IPS-11a (cell line): ENCODE results near the gene CRIP2.

Source experiments
- H3K4me3 ChIP-seq: one replicate; pipeline ENCODE4 v1.5.1; 2013; ENCODE audit warnings: low read depth, low read length, control low read depth

CRIP2 gene

GRCh38 chr14:105442834-105443233 lies 31.8 kb upstream of the CRIP2 start:
- H3K4me3 ChIP-seq = no peak overlapping the region

DNA sequence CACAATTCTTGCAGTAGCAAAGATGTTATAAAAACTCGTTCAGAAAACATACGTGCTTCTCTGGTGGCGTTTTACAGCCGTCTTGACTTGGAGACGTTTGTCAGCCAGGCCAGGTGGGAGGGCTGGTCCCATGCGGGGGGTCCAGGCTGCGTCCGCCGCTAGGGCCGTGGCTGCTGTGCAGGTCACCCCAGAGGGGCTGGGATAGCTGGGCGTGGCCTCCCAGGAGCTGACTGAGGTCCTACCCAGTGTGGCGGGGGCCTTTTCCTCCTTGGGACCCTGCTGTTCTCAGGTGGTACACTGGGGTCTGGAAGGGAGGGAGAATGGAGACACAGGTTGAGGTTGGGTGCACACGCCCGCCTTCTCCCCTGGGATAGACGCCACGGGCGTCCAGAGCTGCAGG lies 29.8 kb upstream of the CRIP2 start:
- H3K4me3 ChIP-seq = no peak overlapping the region

DNA sequence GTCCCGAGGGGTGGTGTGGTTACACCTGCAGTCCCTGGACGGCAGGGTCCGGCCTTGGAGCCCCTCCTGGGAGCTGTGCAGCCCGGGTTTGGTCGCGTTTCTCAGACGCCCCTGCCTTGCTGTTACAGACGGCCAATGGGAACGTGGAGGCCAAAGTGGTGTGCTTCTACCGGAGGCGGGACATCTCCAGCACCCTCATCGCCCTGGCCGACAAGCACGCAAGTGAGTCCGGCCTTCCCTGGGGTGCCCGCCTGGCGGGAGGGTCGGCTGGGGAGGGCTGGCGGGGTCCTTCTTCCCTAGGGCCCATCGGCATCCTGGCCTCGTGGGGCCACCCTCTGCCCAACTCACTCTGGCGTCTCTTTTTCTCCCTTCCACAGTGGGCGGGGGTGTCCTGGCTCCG lies 29.3 kb upstream of the CRIP2 start:
- H3K4me3 ChIP-seq = no peak overlapping the region

DNA sequence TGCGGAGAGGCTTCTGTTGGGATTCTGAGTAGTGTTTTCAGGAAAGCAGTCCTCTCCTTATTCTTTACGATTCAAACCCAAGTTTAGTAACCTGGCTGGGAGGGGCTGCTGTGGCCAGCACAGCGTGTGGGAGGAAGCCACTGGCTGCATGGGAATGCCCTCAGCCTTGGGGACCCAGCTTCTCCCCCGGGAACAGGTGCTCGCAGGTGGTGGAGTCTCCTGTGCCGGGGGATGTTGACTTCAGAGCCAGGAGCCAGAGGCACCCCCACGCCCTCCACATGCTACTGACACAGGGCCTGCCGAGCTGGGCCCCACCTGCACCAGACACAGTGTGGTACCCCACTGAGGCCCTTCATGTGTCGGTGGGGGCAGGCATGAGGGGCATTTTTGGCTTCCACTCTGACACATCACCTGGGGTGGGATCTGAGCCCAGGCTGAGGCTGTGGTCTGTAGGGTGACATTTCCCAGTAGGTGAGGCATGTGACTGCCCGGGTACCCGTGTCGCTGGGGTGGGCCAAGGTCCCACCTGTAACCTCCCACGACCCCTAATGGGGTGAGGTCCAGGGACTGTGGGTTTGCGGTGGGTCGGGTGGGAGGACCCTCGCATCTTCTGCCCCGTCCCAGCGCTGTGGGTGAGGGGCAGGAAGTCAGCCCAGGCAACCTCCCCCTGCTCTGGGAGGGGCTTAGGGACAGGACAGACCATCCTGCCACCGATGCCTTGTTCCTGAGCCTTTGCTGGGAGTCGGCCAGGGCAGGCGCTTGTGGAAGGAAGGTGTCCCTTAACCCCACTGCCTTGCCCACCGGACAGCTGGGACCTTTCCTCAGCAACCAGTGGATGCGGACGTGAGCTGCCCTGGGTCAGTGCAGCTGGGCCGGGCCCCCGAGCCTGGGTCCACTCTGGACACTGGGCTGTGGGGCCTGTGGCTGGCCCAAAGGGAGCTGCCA lies 28.4 kb upstream of the CRIP2 start:
- H3K4me3 ChIP-seq = no peak overlapping the region

DNA sequence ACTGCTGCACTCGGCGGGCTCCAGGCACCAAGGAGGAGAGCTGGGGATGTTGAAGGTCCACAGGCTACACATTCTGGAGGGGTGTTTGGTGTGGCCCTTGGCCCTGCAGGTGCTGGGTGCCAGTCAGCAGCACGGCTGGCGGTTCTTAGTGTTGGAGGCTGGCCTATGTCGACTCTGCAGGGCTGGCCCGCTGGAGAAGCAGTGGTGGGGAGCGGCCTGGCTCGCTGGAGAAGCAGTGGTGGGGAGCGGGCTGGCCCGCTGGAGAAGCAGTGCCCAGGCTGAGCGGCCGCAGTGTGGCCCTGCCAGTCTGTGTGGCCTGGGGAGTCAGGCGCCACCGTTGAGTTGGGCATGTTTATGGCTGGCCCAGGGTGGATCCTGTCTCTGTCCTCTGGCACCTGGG lies 27.6 kb upstream of the CRIP2 start:
- no peak overlapping the region for H3K4me3 ChIP-seq

DNA sequence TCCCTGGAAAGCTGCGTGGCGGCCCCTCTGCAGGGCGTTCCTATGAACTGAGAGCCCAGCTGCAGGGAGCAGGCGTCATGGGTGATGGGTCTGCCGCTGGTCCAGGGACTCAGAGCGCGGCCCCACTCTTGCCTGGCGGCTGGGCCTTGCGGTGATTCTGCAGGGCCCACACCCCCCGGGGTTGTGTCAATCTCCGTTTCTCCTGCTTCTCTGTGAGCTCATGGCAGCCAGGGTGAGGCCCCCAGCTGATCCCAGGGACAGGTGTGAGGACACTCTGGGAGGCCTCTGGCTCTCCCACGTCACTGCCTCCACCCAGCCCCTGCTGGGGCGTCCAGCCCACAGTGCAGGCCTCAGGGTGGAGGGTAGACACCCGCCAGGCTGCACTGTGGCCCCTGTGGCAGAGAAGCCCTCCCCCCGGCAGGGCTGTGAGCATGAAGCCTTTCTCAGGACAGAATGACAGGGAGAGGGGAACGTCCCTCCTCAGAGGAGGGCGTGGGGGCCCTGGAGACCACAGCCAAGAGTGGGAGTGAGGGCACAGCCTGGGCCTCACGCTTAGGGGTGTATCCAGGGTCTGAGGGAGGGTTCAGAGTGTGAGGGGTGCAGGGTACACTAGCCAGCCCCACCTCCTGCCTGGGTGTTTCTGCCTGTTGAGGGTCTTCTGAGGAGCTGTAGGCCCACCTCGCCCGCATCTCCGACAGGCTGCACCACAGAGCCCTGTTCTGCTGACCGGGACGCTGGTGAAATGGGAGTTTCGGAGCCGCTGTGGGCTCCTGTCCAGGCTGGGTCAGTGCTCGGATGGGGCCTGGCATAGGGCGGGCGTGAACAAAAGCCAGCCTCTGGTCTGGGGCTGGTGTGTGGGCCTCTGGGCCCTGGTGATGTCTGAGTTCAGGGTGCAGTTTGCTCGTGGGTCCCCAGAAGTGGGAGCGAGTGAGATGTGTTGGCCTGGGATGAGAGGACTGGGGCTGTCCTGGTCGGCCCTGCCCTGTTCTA lies 26.7 kb upstream of the CRIP2 start:
- H3K4me3 ChIP-seq = no peak overlapping the region

DNA sequence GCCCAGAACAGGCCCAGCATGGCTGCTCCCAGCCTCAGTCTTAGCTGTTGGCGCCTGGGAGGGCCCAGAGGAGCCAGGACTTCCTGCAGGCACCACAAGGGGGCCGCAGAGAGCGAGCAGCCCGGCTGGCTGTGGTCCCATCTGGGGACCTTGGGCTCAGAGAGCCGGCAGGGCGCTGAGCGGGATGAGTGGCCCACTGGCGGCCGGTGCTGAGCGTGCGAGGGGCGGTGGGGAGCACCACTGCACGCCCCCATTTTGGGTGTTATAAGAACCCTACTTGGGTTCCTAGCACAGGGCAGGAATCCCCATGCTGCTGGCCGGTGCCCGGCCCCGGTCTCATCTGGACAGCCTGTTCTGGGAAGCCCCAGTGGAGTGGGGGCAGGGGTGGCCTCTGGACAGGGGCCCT lies 25.9 kb upstream of the CRIP2 start:
- no peak overlapping the region for H3K4me3 ChIP-seq

- H3K4me3 ChIP-seq = no peak overlapping the region
Observed at GRCh38 chr14:105449276-105450122, 25.1 kb upstream of the CRIP2 start.

DNA sequence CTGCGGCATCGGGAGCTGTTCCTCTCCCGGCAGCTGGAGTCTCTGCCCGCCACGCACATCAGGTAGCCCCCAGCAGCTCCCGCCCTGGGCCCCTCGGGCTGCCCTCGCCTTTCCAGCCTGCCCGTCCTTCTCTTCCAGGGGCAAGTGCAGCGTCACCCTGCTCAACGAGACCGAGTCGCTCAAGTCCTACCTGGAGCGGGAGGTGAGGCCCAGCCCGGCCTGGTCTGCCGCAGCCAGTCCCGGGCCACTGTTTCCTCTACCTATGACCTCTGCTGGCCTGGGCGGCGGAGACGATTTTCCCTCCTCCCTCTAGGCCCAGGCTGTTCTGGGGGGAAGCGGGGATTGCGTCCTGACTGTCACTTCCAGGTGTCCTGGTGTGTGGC lies 24.5 kb upstream of the CRIP2 start:
- H3K4me3 ChIP-seq = no peak overlapping the region

DNA sequence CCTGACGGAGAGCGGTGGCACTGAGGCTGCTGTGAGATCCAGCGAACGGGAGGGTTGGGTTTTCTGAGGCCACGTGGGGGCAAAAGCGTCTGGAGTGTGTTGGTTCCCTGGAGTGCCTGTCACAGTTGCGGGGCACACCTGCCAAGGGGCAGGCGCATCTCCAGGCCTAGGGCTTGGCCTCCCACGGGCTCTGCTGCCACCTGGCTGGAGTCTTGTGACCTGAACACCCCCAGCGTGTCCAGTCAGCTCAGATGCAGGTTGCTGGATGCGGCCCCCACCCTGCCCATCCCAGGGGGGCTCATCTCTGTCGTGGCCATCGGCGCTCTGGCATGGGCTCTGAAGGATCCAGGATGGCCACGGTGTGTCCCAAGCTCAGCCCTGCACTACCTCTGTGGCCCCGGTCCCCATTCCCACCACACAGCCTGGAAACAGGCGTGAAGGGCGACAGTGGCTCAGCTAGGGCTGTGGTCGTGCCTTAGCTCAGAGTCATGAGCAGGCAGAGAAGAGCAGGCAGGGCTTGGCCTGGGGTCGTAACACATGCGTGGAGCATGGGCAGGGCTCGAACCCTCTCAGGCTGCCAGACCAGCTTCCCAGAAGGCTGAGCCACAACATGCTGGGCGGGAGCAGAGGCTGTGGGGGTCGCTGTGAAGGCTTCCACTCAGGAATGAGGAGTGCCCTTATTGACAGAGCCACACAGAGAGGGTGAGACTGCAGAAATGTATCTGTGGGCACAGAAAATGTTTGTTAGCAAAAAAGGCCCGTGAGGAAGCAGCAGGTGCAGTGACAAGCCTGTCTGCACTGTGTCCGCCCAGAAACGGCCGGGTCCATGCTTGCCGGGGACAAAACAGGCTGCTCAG lies 23.5 kb upstream of the CRIP2 start:
- H3K4me3 ChIP-seq = no peak overlapping the region

- no peak overlapping the region for H3K4me3 ChIP-seq
Observed at GRCh38 chr14:105452963-105453362, 21.7 kb upstream of the CRIP2 start.

DNA sequence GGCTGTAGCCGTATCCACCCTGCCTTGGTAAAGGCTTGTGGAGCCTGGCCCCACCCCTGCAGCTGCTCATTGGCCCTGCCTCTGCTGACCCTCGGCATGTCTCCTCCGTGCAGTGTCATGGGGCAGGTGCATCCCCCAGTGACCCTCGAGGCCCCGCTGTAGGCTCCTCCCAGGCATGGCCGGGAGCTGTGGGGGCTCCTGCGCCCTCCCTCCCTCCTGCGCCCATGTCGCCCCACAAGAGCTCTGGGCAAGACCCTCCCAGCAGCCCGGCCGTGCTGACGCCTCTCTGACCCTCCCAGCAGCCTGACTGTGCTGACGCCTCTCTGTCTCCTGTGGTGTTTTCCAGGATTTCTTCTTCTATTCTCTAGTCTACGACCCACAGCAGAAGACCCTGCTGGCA lies 20.8 kb upstream of the CRIP2 start:
- no peak overlapping the region for H3K4me3 ChIP-seq

DNA sequence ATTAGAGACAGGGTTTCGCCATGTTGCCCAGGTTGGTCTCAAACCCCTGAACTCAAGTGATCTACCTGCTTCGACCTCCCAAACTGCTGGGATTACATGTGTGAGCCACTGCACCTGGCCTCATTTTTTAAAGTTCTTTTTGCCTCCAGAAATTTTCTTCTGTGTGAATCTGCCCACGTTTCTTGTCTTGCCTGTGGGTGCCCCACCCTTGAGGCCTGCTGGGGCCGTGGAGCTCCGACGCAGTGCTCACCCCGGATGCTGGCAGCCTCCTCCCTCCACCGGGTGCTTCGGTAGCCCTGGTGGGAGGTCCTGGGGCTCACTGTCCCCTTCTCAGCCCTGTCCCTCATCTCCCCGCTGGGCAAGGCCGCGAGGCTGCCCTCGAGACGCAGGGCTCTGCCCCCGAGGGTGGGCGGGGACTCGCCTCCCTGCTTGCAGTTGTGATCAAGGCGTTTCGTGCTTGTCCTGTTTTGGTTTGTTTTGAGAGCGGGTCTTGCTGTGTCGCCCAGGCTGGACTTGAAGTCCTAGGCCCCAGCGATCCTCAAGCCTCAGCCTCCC lies 19.5 kb upstream of the CRIP2 start:
- H3K4me3 ChIP-seq = no peak overlapping the region

GRCh38 chr14:105455766-105456660 lies 18.6 kb upstream of the CRIP2 start:
- no peak overlapping the region for H3K4me3 ChIP-seq

DNA sequence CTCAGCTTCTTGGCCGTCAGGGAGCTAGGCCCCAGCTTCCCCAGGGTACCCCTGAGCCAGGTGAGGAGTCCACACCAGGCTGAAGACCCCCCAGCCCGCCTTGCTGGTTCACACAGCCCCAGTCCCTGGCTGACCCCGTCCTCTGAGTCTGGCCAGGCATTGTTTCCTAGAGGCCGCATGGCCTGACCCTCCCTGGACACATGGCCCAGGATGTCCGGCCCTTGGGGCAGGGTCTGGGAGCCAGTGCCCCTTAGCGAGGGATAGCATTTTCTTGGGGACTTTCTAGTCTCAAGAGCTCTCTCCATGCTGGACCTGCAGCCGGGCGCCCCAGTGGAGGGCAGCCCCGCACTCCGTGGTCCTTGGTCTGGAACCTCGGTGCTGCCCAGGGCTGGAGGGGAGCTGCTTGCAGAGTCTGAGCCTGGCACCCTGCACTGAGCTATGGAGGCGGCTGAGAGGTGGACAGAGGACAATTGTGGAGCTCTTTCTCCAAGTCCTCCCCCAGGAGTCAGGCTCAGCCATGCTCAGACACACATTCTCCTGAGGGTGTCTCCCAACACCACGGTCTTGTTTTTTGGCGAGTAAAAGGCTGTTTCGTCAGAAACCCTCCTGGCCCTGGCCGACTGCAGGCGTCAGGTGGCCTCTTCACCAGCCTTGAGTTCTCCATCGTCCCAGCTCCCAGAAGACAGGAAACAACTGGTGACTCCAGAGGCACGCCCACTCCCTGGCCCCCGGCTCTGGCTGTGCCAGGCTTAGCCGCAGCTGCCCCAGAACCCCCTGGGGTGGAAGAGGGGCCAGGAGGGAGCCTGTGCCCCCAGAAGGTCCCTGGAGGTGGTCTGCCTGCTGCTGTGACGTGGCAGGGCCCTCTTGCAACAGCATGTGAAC lies 17.6 kb upstream of the CRIP2 start:
- H3K4me3 ChIP-seq = no peak overlapping the region

- no peak overlapping the region for H3K4me3 ChIP-seq
Observed at GRCh38 chr14:105458010-105458409, 16.6 kb upstream of the CRIP2 start.

GRCh38 chr14:105458571-105458970 lies 16.1 kb upstream of the CRIP2 start:
- H3K4me3 ChIP-seq = no peak overlapping the region

GRCh38 chr14:105460116-105460515 lies 14.5 kb upstream of the CRIP2 start:
- H3K4me3 ChIP-seq = no peak overlapping the region
